ENCODE data around the gene TRPM8.

The TRPM8 gene

GRCh38 chr2:233992513-233993217 lies 75.5 kb downstream of the TRPM8 start:
- Histone ChIP-seq H3K36me3 (ENCODE audit: insufficient read depth, low read length) (no peaks in the 10 kb centered on the region), H3K4me3 (ENCODE audit: low read depth in 1 of 2, low read length in 2 of 2) (no peak overlapping the region), H3K27ac (ENCODE audit: low read depth, low read length) (no peak overlapping the region), H3K4me1 (ENCODE audit: insufficient read depth, low read length) (no peaks in the 10 kb centered on the region), H3K27me3 (ENCODE audit: control insufficient read depth in 1 of 2, insufficient read depth in 2 of 2, low read length in 2 of 2) (peaks cover 0 to 9% of the 10 kb centered on the region in 2 donors), H3K9ac (ENCODE audit: low read length) (no peak overlapping the region), H3K9me3 (ENCODE audit: low read length) (no peaks in the 10 kb centered on the region)

- no peak overlapping the region for H3K27ac ChIP-seq (ENCODE audit: low read depth, low read length)
- no peaks in the 10 kb centered on the region for H3K9me3 ChIP-seq (ENCODE audit: low read length)
- no peak overlapping the region for H3K9ac ChIP-seq (ENCODE audit: low read length)
- H3K4me1 ChIP-seq (ENCODE audit: insufficient read depth, low read length) = no peaks in the 10 kb centered on the region
- H3K4me3 ChIP-seq (ENCODE audit: low read depth in 1 of 2, low read length in 2 of 2) = no peak overlapping the region
- H3K27me3 ChIP-seq (ENCODE audit: control insufficient read depth in 1 of 2, insufficient read depth in 2 of 2, low read length in 2 of 2) = peaks cover 0 to 9% of the 10 kb centered on the region in 2 donors
- H3K36me3 ChIP-seq (ENCODE audit: insufficient read depth, low read length) = no peaks in the 10 kb centered on the region
Measured at GRCh38 chr2:233993461-233993860, 76.3 kb downstream of the TRPM8 start.

GRCh38 chr2:233994151-233994550 lies 77.0 kb downstream of the TRPM8 start:
- H3K9me3 ChIP-seq (ENCODE audit: low read length) = no peaks in the 10 kb centered on the region
- H3K27ac ChIP-seq (ENCODE audit: low read depth, low read length) = no peak overlapping the region
- no peak overlapping the region for H3K4me3 ChIP-seq (ENCODE audit: low read depth in 1 of 2, low read length in 2 of 2)
- no peak overlapping the region for H3K9ac ChIP-seq (ENCODE audit: low read length)
- H3K4me1 ChIP-seq (ENCODE audit: insufficient read depth, low read length) = no peaks in the 10 kb centered on the region
- H3K36me3 ChIP-seq (ENCODE audit: insufficient read depth, low read length) = no peaks in the 10 kb centered on the region
- peaks cover 0 to 9% of the 10 kb centered on the region in 2 donors for H3K27me3 ChIP-seq (ENCODE audit: control insufficient read depth in 1 of 2, insufficient read depth in 2 of 2, low read length in 2 of 2)

- peaks cover 0 to 9% of the 10 kb centered on the region in 2 donors for H3K27me3 ChIP-seq (ENCODE audit: control insufficient read depth in 1 of 2, insufficient read depth in 2 of 2, low read length in 2 of 2)
- no peak overlapping the region for H3K4me3 ChIP-seq (ENCODE audit: low read depth in 1 of 2, low read length in 2 of 2)
- H3K4me1 ChIP-seq (ENCODE audit: insufficient read depth, low read length) = no peaks in the 10 kb centered on the region
- H3K9me3 ChIP-seq (ENCODE audit: low read length) = no peaks in the 10 kb centered on the region
- no peak overlapping the region for H3K9ac ChIP-seq (ENCODE audit: low read length)
- H3K36me3 ChIP-seq (ENCODE audit: insufficient read depth, low read length) = no peaks in the 10 kb centered on the region
- H3K27ac ChIP-seq (ENCODE audit: low read depth, low read length) = no peak overlapping the region
Measured at GRCh38 chr2:233996000-233996399, 78.8 kb downstream of the TRPM8 start.

- Histone ChIP-seq H3K9ac (ENCODE audit: low read length) (no peak overlapping the region), H3K4me3 (ENCODE audit: low read depth in 1 of 2, low read length in 2 of 2) (no peak overlapping the region), H3K27me3 (ENCODE audit: control insufficient read depth in 1 of 2, insufficient read depth in 2 of 2, low read length in 2 of 2) (peaks cover 0 to 9% of the 10 kb centered on the region in 2 donors), H3K36me3 (ENCODE audit: insufficient read depth, low read length) (no peaks in the 10 kb centered on the region), H3K4me1 (ENCODE audit: insufficient read depth, low read length) (no peaks in the 10 kb centered on the region), H3K9me3 (ENCODE audit: low read length) (no peaks in the 10 kb centered on the region), H3K27ac (ENCODE audit: low read depth, low read length) (no peak overlapping the region)
Measured at GRCh38 chr2:233996461-233996860, 79.3 kb downstream of the TRPM8 start.

GRCh38 chr2:233997707-233998106 lies 80.5 kb downstream of the TRPM8 start:
- no peak overlapping the region for H3K9ac ChIP-seq (ENCODE audit: low read length)
- no peak overlapping the region for H3K4me3 ChIP-seq (ENCODE audit: low read depth in 1 of 2, low read length in 2 of 2)
- no peaks in the 10 kb centered on the region for H3K9me3 ChIP-seq (ENCODE audit: low read length)
- no peaks in the 10 kb centered on the region for H3K36me3 ChIP-seq (ENCODE audit: insufficient read depth, low read length)
- peaks cover 0 to 5% of the 10 kb centered on the region in 2 donors for H3K27me3 ChIP-seq (ENCODE audit: control insufficient read depth in 1 of 2, insufficient read depth in 2 of 2, low read length in 2 of 2)
- no peaks in the 10 kb centered on the region for H3K4me1 ChIP-seq (ENCODE audit: insufficient read depth, low read length)
- no peak overlapping the region for H3K27ac ChIP-seq (ENCODE audit: low read depth, low read length)

GRCh38 chr2:233999182-233999581 lies 82.0 kb downstream of the TRPM8 start:
- no peaks in the 10 kb centered on the region for H3K9me3 ChIP-seq (ENCODE audit: low read length)
- H3K36me3 ChIP-seq (ENCODE audit: insufficient read depth, low read length) = no peaks in the 10 kb centered on the region
- H3K27ac ChIP-seq (ENCODE audit: low read depth, low read length) = no peak overlapping the region
- no peaks in the 10 kb centered on the region for H3K27me3 ChIP-seq (ENCODE audit: control insufficient read depth in 1 of 2, insufficient read depth in 2 of 2, low read length in 2 of 2)
- no peak overlapping the region for H3K9ac ChIP-seq (ENCODE audit: low read length)
- no peaks in the 10 kb centered on the region for H3K4me1 ChIP-seq (ENCODE audit: insufficient read depth, low read length)
- H3K4me3 ChIP-seq (ENCODE audit: low read depth in 1 of 2, low read length in 2 of 2) = no peak overlapping the region

- H3K27ac ChIP-seq (ENCODE audit: low read depth, low read length) = no peak overlapping the region
- H3K27me3 ChIP-seq (ENCODE audit: control insufficient read depth in 1 of 2, insufficient read depth in 2 of 2, low read length in 2 of 2) = no peaks in the 10 kb centered on the region
- H3K4me3 ChIP-seq (ENCODE audit: low read depth in 1 of 2, low read length in 2 of 2) = no peak overlapping the region
- no peak overlapping the region for H3K9ac ChIP-seq (ENCODE audit: low read length)
- no peaks in the 10 kb centered on the region for H3K9me3 ChIP-seq (ENCODE audit: low read length)
- H3K36me3 ChIP-seq (ENCODE audit: insufficient read depth, low read length) = no peaks in the 10 kb centered on the region
- H3K4me1 ChIP-seq (ENCODE audit: insufficient read depth, low read length) = no peaks in the 10 kb centered on the region
Measured at GRCh38 chr2:234001380-234002160, 84.4 kb downstream of the TRPM8 start.

GRCh38 chr2:234002281-234002680 lies 85.1 kb downstream of the TRPM8 start:
- Histone ChIP-seq H3K9ac (ENCODE audit: low read length) (no peak overlapping the region), H3K27me3 (ENCODE audit: control insufficient read depth in 1 of 2, insufficient read depth in 2 of 2, low read length in 2 of 2) (no peaks in the 10 kb centered on the region), H3K27ac (ENCODE audit: low read depth, low read length) (no peak overlapping the region), H3K4me3 (ENCODE audit: low read depth in 1 of 2, low read length in 2 of 2) (no peak overlapping the region), H3K4me1 (ENCODE audit: insufficient read depth, low read length) (no peaks in the 10 kb centered on the region), H3K9me3 (ENCODE audit: low read length) (no peaks in the 10 kb centered on the region), H3K36me3 (ENCODE audit: insufficient read depth, low read length) (no peaks in the 10 kb centered on the region)

GRCh38 chr2:234003972-234004617 lies 86.9 kb downstream of the TRPM8 start:
- H3K4me1 ChIP-seq (ENCODE audit: insufficient read depth, low read length) = no peaks in the 10 kb centered on the region
- H3K4me3 ChIP-seq (ENCODE audit: low read depth in 1 of 2, low read length in 2 of 2) = no peak overlapping the region
- no peak overlapping the region for H3K9ac ChIP-seq (ENCODE audit: low read length)
- H3K27ac ChIP-seq (ENCODE audit: low read depth, low read length) = no peak overlapping the region
- no peaks in the 10 kb centered on the region for H3K9me3 ChIP-seq (ENCODE audit: low read length)
- no peaks in the 10 kb centered on the region for H3K27me3 ChIP-seq (ENCODE audit: control insufficient read depth in 1 of 2, insufficient read depth in 2 of 2, low read length in 2 of 2)
- no peaks in the 10 kb centered on the region for H3K36me3 ChIP-seq (ENCODE audit: insufficient read depth, low read length)

GRCh38 chr2:234005126-234005525 lies 88.0 kb downstream of the TRPM8 start:
- H3K4me3 ChIP-seq (ENCODE audit: low read depth in 1 of 2, low read length in 2 of 2) = no peak overlapping the region
- H3K36me3 ChIP-seq (ENCODE audit: insufficient read depth, low read length) = no peaks in the 10 kb centered on the region
- no peaks in the 10 kb centered on the region for H3K27me3 ChIP-seq (ENCODE audit: control insufficient read depth in 1 of 2, insufficient read depth in 2 of 2, low read length in 2 of 2)
- no peak overlapping the region for H3K9ac ChIP-seq (ENCODE audit: low read length)
- no peaks in the 10 kb centered on the region for H3K4me1 ChIP-seq (ENCODE audit: insufficient read depth, low read length)
- H3K9me3 ChIP-seq (ENCODE audit: low read length) = no peaks in the 10 kb centered on the region
- H3K27ac ChIP-seq (ENCODE audit: low read depth, low read length) = no peak overlapping the region
